NCI-H1092 treated with DMSO at 0.1 percent for 48 hours (cell line): ENCODE data around the gene CBL.
"Not testable (repeated sequence)": the region's sequence is repeated elsewhere in the genome, so short reads cannot be mapped to it uniquely, and the experiment has no call there.

Experiments
- DNase-seq: peaks from one replicate; lab custom pipeline; 2025; lab: John Stamatoyannopoulos, UW

The CBL gene

DNA sequence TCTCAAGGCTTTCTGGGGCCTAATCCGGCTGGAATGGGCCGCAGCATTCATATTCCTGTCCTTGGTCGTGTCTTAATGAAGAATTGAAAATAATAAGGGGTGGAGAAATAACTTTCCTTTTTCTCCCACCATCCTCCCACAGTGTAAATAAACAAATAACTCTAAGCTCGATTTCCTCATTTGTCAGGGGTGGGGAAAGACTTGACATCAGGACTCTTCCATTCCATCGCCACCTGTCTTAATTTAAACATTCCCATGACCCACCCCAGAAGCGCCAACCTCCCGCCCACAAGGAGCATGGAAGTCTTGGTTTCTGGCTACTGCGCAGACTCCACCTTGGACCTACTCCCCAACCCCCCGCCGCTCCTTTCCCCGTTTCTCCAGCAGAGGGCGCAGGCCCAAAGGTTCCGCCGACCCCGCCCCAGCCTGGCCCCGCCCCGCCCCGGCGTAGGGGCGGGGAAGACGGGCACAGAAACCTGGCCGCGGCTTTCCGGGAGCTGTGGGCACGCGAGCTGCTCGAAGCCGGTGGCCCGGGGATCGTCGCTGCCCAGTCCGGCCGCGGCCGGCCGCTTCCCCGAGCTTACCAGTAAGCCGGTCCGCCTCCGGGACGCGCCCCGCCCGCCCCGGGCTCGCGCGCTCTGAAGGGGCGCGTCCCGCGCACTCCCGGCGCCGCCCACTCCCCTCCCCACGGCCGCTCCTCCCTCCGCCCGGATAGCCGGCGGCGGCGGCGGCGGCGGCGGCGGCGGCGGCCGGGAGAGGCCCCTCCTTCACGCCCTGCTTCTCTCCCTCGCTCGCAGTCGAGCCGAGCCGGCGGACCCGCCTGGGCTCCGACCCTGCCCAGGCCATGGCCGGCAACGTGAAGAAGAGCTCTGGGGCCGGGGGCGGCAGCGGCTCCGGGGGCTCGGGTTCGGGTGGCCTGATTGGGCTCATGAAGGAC lies at the start of gene CBL:
Gene CBL (plus strand): TSS at position 766 of the 937 bp plus-strand sequence. CDS start 79 bp downstream, at position 845.
- peak; percentile 90 for DNase-seq

- DNase-seq, result no peak
Measured at GRCh38 chr11:119156496-119156895, 49.6 kb upstream of the CBL start.

DNA sequence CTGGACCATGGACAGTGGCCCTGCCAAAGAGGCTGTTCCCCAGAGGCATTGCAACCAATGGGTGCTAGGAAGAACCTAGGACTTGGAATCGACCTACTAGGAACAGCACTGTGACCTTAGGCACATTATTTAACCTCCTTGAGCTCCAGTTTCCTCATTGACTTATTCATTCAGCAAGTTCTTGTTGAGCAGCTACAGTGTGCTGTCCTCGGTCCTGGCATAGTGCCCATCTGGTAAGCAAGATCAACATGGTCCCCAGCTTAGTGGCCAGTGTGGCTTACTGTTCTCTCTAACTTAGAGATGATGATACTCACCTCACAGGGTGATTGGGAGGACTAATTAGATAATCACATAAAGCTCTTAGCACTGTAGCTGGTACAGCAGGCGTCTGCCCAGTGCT lies 49.1 kb upstream of the CBL start:
- DNase-seq, result no peak

GRCh38 chr11:119158467-119158866 lies 47.7 kb upstream of the CBL start:
- DNase-seq, result no peak

- DNase-seq, result no peak
Measured at GRCh38 chr11:119160151-119160550, 46.0 kb upstream of the CBL start.

DNA sequence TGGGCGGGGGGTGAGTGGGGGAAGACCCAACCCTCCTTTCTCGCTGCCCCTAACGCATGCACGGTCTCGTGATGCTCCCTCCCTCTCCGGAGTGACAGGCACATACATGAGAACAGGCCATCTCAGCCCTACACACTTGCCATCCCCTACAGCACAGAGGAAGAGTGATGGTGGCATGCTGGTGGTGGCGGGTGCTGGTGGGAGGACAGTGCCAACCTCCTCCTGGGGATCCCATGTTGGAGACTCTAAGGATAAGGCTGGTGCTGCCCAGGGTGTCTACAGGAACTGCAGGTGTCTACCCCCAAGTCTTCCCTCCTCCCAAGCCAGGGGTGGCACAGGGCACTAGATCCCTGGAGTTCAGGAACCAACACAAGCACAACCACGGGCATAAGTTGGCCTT lies 44.3 kb upstream of the CBL start:
- no peak for DNase-seq

DNA sequence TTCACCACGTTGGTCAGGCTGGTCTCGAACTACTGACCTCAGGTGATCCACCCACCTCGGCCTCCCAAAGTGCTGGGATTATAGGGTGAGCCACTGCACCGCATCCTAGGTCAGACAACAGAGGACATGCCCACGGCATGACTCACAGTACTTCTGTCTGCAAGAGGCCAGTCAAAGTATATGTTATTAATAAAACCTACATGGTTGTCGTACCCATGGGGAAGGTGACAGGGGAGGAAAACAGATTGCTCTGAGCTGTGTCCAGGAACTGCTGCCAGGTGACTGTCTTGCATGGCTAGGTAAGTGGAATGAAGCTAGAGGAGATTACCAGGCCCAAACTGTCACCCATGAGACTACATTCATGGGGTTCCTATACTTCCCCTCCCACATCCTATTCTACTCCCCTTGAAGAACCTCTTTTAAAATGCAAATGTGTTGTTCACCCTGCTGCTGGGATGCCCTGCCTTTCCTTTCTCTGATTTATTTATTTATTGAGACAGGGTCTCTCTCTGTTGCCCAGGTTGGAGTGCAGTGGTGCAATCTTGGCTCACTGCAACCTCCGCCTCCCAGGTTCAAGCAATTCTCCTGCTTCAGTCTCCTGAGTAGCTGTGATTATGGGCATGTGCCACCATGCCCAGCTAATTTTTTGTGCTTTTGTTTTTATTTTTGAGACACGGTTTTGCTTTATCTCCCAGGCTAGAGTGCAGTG lies 39.6 kb upstream of the CBL start:
- no peak for DNase-seq

- DNase-seq, result not testable (repeated sequence)
Measured at GRCh38 chr11:119167077-119167458, 39.1 kb upstream of the CBL start.

DNA sequence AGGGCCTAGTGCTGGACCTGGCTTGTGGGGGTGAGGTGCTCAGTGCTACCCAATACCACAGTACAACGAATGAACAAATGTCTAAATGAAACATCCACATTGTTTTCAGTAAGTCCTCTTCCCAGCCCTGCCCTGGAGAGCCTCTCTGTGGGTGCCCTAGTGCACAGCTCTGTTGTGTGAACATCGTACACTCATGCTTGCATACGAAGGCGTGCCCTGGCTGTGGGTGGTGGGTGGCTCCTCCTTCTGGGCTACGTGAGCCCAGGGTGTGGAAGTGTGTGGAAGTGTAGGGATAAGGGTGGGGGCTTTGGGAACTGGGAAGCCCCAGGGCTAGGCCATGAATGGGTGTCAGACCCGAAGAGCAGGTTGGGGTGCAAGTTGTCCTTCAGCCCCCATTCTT lies 38.2 kb upstream of the CBL start:
- no peak for DNase-seq

DNA sequence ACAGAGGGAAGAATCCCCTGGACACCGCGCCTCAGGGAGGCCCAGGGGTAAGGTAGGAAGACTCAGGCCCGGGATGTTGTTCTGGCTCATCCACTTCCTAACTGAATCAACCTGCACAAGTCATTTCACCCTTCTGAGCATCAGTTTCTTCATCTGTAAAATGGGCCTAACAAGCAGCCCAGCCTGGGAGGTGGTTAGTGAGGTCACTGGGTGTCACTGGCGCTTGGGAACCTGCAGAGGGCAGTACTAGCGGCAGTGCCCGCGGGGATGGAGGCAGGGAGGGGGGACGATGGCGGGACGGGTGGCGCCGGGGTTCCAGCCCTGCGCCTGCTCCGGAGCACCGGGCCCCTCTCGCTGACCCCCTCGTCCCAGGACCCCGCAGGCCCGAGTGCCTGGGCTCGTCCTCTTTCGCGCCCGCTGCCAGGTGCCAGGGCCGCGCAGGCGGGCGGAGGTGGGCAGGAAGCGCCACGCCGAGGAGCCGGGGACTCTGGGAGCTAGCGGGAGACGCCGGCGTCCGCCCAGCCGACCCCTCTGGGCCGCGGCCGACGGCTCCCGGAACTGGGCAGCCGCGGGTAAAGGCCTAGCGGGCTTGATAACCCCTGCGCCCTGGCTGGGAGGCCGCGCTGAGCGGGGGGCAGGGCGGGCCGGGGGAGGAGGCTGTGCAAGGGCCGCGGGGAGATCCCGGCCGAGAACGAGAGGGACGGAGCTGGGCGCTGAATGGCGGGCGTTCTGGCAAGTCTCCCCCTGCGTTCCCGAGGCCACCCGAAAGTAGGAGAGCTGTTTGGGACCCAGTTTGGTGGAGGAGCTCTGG lies 37.5 kb upstream of the CBL start, which contains the start of gene NLRX1:
Gene NLRX1 (plus strand): TSS at position 255 of the 811 bp plus-strand sequence. CDS start 2,679 bp downstream, outside the sequence.
- peak; percentile 83 for DNase-seq

GRCh38 chr11:119169282-119169719 lies 36.8 kb upstream of the CBL start:
- DNase-seq, result no peak

GRCh38 chr11:119172513-119172912 lies 33.6 kb upstream of the CBL start:
- no peak for DNase-seq

GRCh38 chr11:119173453-119173852 lies 32.7 kb upstream of the CBL start:
- no peak for DNase-seq

DNA sequence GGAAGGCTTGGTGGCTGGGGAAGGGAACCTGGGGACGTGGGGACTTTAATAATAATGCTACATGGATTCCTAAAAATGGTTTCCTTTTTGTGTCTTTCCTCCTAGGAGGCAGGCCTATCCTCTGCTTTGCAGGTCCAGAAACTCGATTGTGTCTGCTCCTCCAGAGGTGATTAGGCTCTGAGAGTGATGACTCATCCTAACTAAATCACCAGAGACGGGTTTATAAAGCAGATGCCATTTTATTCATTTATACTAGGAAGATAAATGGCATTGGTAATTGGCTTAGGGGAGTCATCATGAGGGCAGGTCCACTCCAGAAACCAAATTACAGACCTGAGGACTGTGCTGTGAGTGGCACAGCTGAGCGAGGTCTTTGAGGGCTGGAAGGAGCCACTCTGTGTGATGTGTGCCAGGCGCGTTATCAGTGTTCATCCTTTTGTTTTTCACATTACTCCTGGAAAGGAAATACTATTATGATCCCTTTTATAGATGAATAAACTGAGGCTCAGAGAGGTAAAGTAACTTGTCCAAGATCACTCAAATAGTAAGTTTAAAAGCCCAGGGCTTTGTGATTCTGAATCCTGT lies 30.6 kb upstream of the CBL start:
- no peak for DNase-seq

GRCh38 chr11:119178166-119178680 lies 27.9 kb upstream of the CBL start:
- no peak for DNase-seq

DNA sequence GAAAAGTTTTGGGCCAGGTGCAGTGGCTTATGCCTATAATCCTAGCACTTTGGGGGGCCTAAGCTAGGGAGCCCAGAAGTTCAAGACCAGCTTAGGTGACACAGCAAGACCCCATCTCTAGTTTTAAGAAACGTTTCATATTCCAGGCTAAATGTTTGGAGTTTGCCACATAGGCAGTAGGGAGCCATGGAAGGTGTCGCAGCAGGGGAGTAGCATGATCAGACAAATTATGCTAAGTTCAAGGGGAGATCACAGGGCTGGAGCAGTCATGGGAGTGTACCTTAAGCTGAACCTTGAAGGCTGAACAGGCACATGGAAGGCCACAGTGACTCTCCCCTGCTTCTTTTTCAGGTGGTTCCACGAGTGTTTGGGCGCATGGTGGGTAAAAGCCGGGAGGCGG lies 26.8 kb upstream of the CBL start:
- no peak for DNase-seq

DNA sequence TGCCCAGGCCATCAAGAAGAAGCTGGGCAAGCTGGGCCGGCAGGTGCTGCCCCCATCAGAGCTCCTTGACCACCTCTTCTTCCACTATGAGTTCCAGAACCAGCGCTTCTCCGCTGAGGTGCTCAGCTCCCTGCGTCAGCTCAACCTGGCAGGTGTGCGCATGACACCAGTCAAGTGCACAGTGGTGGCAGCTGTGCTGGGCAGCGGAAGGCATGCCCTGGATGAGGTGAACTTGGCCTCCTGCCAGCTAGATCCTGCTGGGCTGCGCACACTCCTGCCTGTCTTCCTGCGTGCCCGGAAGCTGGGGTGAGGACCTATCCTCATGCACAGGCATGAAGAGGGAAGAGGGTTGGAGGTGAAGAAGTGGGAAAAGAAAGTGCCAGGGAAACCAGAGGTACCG lies 26.2 kb upstream of the CBL start:
- DNase-seq, result peak; percentile 46

- no peak for DNase-seq
Measured at GRCh38 chr11:119180729-119181676, 25.1 kb upstream of the CBL start.

DNA sequence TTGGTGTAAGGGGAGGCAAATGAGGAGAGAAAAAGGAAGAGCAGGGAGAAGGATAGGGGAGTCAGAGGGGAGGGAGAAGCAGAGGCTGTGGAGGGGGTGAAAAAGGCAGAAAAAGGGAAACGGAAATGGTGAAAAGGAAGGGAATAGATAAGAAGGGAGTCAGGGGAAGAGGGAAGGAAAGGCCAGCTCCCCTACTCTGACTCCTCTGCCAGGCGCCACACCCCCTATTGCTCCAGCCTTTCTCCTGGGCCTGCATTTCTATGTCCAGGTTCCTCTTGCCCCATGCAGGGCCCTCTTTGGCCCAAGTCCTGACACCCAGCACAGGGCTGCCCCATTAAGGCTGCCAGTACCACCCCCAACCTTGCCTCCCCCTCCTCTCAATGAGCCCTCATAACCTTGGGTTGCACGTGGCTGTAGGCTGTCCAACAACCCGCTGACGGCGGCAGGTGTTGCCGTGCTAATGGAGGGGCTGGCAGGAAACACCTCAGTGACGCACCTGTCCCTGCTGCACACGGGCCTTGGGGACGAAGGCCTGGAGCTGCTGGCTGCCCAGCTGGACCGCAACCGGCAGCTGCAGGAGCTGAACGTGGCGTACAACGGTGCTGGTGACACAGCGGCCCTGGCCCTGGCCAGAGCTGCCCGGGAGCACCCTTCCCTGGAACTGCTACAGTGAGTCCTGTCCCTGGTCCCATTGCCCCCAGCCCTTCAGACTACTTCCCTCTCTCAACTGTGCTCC lies 24.3 kb upstream of the CBL start:
- DNase-seq, result peak; percentile 23

DNA sequence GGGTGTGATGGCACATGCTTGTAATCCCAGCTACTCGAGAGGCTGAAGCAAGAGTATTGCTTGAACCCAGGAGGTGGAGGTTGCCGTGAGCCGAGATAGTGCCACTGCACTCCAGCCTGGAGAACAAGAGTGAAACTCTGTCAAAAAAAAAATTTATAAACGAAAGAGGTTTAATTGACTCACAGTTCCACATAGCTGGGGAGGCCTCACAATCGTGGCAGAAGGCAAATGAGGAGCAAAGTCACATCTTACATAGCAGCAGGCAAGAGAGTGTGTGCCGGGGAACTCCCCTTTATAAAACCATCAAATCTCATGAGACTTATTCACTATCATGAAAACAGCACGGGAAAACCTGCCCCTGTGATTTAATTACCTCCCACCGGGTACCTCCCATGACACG lies 21.7 kb upstream of the CBL start:
- not testable (repeated sequence) for DNase-seq
